SKM-1 (cell line): ENCODE measurements around the gene ALKBH8.
"Not testable (repeated sequence)": the region's sequence is repeated elsewhere in the genome, so short reads cannot be mapped to it uniquely, and the experiment has no call there.

Experiments
- DNase-seq: peaks from one replicate; lab custom pipeline; 2025; ENCODE audit not compliant: unreplicated experiment; lab: John Stamatoyannopoulos, UW

ALKBH8 gene

DNA sequence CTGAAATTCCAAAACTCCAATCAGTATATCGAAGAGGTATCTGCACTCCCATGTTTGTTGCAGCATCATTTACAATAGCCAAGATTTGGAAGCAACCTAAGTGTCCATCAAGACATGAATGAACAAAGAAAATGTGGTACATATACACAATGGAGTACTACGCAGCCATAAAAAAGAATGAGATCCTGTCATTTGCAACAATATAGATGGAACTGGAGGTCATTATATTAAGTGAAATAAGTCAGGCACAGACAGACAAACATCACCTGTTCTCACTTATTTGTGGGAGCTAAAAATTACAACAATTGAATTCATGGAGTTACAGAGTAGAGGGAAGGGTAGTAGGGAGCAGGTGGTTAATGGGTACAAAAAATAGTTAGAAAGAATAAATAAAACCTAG lies 13.6 kb upstream of the ALKBH8 start:
- not testable (repeated sequence) for DNase-seq

DNA sequence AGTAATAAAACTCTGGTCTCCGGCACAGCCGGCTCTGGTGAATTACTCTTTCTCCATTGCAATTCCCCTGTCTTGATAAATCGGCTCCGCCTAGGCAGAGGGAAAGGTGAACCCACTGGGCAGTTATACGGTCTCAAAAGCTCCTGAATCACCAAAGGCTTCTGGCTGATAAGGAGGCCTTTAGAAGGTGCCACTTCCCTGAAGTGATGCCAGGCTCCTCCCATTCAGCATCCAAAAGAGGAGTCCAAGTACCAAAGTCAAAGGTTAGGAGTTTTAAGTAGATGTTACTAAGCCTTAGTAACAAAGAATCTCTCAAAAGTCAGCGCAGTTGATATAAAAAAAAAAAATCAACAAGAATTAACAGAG lies 11.8 kb upstream of the ALKBH8 start:
- DNase-seq: no peak

DNA sequence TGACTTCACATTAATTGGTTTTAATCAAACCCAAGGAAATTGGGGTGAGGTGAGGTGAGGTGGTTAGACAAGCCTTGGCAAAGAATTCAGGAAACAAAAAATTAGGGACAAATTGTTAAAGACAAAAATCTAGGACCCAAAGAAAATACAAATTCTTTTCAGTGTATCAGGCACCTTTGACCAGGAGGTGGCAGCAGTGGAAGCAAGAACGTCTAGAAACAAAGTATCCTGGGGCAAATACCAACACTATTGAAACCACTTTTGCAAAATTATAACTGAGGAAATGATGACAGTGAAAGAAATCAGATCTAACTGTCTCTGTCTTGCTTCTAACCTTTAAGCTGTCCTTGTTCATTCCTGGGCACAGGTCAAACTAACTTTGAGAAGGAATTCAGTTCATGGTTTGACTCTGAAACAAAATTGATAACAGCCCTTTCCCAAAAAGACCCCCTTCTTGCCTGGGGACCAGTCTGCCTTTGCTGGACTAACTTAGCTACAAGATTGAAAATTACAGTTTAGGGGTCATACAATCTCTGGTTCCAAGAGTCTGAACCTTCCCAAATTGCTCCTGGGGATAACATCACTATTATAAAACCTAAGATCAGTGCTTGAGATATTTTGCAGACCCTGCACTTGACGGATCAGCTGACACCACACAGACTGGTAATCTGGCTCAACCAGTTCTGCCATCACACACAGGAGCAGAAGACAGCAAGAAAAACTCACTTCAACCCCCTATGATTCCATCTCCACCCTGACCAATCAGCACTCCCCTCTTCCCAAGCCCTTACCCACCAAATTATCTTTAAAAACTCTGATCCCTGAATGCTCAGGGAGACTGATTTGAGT lies 11.2 kb upstream of the ALKBH8 start:
- not testable (repeated sequence) for DNase-seq

DNA sequence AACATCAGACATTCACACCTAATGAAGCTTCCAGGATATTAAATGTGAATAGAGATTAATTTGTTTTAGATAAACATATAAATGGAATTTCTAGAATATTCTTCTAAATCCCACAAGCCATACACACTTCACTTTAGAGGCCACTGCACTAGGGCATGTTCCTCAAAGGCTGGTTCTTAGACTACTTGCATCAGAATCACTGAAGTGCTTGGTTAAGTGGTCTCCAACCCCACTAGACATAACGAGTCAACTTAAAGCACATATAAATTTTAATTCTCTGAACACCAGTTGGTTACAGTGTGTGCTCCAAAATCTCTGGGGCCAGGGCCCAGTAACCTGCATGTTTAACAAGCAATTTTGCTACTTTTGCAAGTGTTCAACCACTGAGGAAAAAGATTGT lies 7.9 kb upstream of the ALKBH8 start:
- no peak for DNase-seq

DNA sequence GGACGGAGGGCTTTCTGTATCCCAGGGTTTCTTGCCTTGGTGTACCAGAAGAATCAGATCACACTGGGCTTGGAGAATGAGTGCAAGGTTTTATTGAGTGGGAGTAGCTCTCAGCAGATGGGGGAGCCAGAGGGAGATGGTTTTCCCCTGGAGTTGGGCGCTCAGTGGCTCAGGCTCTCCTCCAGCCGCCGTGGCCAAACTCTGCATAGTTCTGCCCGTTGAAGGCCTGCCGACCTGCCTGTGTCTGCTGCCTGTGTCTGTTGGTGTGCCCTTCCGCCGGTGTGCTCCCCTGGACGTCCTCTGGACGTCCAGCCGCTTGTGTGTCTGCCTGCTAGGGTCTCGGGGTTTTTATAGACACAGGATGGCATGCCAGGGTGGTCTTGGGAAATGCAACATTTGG lies 4.5 kb upstream of the ALKBH8 start:
- DNase-seq: no peak

DNA sequence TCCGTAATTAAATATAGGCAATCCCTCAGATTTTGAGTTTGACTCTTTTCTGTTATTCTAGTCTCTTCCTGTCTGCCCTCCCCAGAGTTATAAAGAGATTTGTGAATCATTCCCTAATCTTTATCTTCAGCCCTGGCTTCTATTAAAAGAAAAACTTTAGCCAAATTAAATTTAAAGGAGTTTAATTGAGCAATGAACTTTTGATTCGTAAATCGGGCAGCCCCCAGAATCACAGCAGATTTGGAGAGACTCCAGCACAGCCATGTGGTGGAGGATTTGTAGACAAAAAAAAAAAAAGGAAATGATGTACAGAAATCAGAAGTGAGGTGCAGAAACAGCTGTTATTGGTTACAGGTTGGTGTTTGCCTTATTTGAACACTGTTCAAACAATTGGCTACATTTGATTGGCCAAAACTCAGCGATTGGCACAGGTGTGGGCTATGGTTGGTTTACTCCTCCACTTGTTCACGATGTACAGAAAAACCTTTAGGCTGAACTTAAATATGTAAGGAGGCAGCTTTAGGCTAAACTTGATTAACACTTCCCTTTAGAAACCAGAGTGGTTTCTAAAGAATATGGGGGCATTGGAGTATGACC lies 2.3 kb upstream of the ALKBH8 start:
- DNase-seq: no peak

DNA sequence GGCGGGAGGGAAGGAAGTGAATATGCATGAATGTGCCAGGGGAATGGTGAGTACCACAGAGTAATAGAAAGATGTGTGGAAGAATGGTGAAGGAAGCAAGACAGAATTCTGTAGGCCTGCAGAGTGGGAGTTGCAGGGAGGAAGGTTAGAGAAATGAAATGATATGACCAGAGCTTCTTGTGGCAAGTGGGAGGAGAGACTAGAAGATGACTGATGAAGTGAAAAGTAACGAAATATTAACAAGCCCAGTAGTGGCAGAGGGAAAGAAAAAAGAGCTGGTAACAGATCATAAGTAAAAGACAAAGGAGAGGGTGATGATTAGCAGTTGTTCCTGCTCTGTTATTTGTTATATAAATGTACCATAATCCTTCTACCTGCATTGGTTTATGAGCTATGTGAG lies 1.0 kb upstream of the ALKBH8 start:
- no peak for DNase-seq

DNA sequence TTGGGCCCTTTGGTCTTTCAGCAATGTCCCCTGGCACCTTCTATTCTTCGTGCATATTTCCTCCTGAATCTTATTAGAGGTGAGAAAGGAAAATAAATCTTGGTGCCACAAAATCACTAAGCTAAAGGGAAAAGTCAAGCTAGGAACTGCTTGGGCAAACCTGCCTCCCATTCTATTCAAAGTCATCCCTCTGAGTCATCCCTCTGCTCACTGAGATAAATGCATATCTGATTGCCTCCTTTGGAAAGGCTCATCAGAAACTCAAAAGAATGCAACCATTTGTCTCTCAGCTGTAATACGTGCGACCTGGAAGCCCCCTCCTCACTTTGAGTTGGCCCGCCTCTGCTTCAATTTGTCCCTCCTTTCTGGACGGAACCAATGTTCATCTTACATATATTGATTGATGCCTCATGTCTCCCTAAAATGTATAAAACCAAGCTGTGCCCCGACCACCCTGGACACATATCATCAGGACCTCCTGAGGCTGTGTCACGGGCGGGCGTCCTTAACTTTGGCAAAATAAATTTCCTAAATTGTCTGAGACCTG lies 493 bp upstream of the ALKBH8 start:
- not testable (repeated sequence) for DNase-seq

DNA sequence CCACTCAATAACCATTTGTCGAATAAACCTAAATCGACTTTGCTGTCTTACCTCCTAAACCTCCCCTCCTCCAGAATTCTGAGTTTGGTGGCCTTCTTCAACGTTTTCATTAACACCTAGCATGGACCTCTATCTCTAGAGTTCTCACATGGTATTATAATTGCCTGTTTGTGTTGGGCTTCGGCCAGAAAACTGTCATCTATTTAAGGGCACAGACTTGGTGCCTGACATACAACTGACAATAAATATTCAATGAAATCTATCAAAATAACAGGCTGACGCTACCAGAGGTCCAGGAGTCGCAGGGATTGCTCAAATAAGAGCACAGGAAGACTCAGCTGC lies 687 bp downstream of the ALKBH8 start:
- DNase-seq: no peak

DNA sequence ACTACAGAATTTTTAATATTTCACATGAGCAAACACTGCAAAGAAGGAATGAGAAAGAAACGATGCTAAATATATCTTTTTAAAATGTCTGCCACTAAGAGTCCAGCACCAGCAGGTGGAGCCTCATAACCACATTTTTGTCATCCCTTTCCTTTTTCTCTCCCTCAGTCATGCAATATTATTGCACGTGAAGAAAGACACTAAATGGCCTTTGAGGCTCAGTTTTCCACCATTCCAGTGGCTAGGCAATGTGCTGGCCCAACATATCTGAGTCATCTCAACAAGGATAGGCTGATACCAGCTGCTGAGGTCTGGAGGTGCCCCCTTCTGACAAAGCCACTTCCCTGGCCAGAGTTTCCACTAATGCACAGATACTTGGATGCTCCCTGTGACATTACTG lies 1.8 kb downstream of the ALKBH8 start:
- no peak for DNase-seq

DNA sequence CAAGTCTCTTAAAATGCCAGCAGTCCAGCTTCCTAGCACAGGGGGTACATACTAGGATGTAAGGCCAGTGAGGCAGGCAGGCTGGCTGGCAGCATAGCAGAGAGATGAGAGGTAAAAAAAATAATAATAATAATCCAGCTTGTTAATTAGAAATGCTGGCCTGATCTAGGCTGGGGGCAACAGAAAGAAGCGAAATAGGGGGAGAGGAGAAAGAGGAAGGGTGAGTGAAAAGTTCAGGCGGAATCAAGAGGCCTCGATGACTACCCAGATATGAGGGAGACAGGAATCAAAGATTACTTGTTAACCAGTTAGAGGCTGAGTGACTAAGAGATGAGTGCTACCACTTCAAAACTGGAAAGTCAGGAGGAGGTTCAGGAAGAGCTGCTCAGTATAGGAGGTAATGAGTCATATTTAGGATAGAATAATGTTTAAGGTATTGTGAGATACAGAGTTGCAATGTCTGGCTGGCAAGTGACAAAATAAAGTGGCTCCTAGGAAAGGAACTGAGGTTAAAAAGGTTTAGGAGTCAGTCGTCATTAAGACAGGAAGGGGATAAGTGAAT lies 2.8 kb downstream of the ALKBH8 start:
- DNase-seq: no peak

DNA sequence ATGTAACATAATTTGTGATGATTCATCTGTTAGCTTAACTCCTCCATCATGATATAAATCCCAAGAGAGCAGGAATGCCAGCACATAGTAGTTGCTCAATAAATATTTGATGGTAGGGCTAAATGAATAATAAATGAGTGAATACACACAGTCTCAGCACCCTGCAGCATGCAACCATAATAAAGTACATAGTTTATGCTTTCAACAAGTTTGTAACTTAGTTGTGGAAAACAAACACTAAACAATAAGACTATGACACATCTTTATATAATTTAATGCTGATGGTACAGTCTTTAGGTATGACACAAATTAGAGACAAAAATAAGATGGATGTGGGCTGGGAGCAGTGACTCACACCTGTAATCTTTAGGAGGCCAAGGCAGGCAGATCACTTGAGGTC lies 3.8 kb downstream of the ALKBH8 start:
- DNase-seq: no peak

DNA sequence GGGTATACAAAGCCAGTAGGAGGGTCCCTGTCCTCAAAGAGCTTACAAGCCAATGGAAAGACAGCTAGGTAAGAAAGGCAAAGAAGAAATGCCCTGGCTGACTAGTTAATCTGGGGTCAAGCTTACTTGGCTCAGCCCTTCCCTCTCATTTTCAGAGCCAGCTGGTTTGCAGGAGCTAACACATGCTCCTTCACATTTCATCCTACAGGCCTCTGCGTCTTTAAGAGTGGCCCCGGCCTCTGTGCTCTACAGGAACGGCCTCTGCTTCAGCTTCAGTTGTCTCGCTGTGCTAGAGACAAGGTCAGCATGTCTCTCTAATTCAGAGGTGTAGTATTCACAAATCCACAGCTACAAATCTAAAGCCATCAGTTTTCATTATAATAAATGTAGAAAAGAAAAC lies 15.2 kb downstream of the ALKBH8 start:
- DNase-seq: no peak

DNA sequence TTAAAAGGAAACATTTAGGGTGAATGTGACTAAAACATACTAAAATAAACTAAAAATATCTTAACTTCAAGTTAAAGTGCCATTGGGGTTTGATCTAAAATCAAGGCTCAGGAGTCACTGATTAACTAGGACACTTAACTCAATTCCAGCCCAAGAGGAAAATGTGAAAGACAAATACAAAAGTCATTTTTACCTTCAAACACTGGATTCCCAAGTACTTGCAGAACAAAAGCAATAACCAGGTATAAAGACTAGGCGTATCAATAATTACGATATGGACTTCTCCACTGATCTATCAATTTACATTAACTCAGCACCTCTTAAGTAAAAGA lies 15.6 kb downstream of the ALKBH8 start:
- no peak for DNase-seq

DNA sequence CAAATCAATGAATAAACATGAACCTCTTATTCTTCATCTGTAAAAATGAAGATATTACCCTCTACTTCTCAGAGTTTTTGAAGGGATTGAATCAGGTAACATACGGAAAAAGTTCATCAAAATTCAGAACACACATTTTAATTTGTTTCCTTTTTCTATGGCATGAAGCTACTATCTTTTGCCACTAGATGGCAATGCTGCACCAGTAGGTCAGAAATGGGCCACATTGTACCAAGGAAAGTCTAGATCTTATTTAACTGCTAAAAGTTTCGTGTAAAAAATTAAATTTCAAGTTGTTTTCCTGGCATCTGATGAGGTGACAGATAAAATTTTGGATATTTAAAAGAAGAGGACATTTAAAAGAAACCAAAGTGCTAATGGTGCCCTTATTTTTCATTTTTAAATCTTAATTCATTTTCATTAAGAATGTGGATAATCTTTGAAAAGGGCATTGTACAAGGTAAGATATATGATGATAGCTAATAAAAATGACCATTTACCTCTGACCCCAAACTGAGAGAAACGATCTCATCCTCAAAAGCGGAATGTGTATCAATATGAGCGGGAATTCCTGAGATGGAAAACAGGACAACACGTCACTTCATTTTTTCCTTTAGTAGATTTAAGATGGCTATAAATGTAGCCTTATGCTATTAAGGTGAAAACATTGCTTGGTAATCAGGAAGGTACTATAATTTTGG lies 16.1 kb downstream of the ALKBH8 start:
- DNase-seq: peak; percentile 18

DNA sequence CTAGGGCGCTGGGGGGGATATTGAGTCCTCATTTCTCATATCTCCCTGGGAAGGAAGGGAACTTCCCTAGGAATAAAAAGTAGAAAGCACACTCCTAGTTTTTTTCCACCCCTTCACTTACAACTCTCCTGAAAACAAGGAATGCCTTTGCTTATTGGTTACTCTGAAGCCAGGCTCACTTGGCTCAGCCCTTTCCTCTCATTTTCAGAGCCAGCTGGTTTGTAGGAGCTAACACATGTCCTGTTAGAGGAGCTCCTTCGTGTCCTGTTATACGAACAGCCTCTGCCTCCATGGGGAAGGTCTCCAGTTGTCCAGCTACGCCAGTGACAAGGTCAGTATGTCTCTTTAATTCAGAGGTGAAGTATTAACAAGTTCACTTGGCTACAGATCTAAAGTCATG lies 17.6 kb downstream of the ALKBH8 start:
- DNase-seq: no peak

DNA sequence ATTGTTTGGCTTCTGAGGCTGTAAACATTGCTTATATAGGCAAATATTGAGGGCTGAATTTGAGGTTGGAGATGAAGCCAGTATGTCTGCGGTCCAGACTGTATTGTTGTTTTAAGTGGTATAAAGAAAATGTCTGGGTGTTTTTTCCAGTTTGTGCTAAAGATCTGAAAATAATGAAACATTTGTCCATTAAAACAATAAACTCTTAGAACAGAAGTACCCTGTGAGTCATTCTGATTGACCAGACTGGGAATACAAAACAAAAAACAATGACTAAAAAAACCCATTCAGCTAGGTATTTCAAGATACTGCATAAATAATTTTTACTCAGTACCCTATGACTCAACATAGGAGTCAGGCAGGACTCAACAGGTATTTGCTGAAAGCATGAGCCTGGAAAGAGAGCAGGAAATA lies 20.4 kb downstream of the ALKBH8 start:
- DNase-seq: no peak

DNA sequence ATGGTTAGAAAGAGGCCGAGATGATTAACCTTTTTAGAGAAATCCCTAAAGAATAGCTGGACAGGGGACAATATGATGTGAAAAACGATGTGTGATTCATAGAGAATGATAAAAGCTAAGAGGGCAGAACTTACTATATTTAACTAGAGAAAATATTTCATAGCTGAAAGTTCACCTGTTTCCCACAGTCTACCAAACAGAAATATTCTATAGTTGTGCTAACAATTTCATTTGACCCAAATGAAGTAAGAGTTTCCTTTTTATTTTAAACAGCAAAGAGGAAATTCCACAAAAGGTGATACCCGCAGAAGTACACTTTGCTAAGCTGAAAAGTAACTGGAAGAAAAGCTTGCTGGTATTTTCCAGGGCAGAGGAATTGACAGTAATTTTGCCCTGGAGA lies 26.7 kb downstream of the ALKBH8 start:
- DNase-seq: no peak

DNA sequence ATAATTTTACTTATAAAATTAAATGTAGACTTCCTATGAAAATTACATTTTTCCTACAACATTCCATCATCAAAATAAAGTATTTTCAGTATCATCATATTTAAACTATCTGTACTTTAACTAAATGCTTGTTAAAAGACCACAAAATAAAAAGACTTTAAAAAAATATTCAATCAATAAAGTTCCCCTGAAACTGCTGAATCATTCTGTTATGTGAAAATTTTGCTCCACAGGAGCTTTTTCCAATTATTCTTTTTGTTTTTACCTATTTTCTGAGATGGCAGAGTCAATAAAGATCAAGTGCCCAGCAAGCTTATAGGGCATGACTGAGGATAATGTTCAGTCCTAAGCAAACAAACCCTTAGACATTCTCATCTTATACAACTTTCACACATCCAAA lies 27.3 kb downstream of the ALKBH8 start:
- no peak for DNase-seq

DNA sequence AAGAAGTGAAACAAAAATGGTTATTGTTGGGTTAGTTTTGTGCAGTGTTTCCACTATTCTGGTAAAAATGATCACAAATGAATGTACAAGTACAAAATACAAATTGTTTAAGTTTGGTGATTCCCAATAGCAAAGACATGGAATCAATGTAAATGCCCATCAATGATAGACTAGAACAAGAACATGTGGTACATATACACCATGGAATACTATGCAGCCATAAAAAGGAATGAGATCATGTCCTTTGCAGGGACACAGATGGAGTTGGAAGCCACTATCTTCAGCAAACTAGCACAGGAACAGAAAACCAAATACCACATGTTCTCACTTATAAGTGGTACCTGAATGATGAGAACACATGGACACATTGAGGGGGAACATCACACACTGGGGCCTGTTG lies 28.4 kb downstream of the ALKBH8 start:
- DNase-seq: not testable (repeated sequence)

DNA sequence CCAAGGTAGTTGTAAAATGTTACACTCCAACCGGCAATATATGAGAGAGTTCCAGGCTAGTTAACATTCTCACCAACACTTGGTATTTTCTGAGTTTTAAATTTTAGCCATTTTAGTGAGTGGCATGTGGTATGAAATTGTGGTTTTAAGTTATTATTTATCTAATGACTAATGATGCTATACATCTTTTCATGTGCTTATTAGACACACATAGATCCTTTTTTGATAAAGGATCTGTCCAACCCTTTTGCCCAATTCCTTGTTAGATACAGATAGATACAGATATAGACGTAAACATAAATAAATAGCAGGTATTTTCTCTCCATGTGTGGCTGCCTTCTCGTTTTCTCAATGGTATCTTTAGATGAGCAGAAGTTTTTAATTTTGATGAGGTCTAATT lies 39.3 kb downstream of the ALKBH8 start:
- no peak for DNase-seq

DNA sequence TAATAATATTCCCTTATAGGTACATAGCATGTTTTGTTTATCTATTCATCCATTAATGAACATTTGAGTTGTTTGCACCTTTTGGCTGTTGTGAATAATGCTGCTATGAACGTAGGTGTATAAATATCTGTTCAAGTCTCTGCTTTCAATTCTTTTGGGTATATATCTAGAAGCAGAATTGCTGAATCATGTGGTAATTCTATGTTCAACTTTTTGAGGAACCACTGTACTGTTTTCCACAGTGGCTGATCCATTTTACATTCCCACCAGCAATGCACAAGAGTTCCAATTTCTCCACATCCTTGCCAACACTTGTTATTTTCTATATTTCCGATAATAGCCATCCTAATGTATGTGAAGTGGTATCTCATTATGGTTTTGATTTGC lies 56.7 kb downstream of the ALKBH8 start:
- no peak for DNase-seq
